HepG2 (cell line): ENCODE measurements around the gene IP6K1. TPM values are rescaled to one million over a fixed set of nuclear protein-coding genes. Genes with fewer than 3 reads are reported as not detected.
"Not testable (repeated sequence)": the region's sequence is repeated elsewhere in the genome, so short reads cannot be mapped to it uniquely, and the experiment has no call there.

Experiments
- ATAC-seq: fragments of 200-7000 bp; cut with Tn5 transposase; 3 replicates; pipeline ENCODE4 v1.9.1; 2020; ENCODE audit warnings: mild to moderate bottlenecking, moderate library complexity
- BruUV-seq: library from RNA; stranded (reverse); fragments of 400-500 nt; replicated peaks from 2 replicates; lab custom pipeline; 2021; lab: Mats Ljungman, UMichigan
- CTCF ChIA-PET: fragments of 300-600 bp; formaldehyde crosslinking; extraction: SDS; loops from one replicate; lab custom pipeline; 2021; ENCODE audit warnings: low total read pairs, inconsistent platforms, low intra/inter-chr PET ratio; lab: Yijun Ruan, JAX
- POLR2A ChIA-PET: fragments of 350-600 bp; sonication (Branson Sonifier 250); formaldehyde crosslinking; loops from one replicate; lab custom pipeline; 2020; ENCODE audit warnings: antibody characterized with exemption, inconsistent platforms; lab: Yijun Ruan, JAX
- DNase-seq: peaks from one replicate; pipeline ENCODE4 v3.0.0-alpha.2; 2015; ENCODE audit warnings: low spot score
- FAIRE-seq: peaks from 3 replicates; lab custom pipeline; 2011; peaks lifted over from hg19 to GRCh38; lab: Jason Lieb, UNC
- H2AFZ ChIP-seq: one replicate; pipeline ENCODE4 v1.6.1; 2011; ENCODE audit warnings: low read length, inconsistent platforms
- H3K27ac ChIP-seq: fragments of 300-600 bp; 3 replicates; pipeline ENCODE4 v1.8.0; 2011; ENCODE audit warnings: mixed run types, mild to moderate bottlenecking, mixed read lengths, low read length, inconsistent platforms; ENCODE audit not compliant: insufficient read depth; ENCODE audit errors: extremely low read length
- H3K27me3 ChIP-seq, 2 experiments: fragments of 200-600 bp in 1 of 2; 2 replicates in 1 of 2; 3 replicates in 1 of 2; pipeline versions ENCODE4 v1.6.0 to v1.8.0; 2011; ENCODE audit warnings: low read length in 2 of 2, mild to moderate bottlenecking in 2 of 2, moderate library complexity in 2 of 2, inconsistent platforms in 1 of 2; ENCODE audit not compliant: insufficient read depth in 2 of 2, control insufficient read depth in 1 of 2
- H3K36me3 ChIP-seq, 2 experiments: fragments of 200-600 bp in 1 of 2; replicated peaks in 1 of 2; 2 replicates in 1 of 2; 3 replicates in 1 of 2; pipeline versions ENCODE4 v1.5.1 to v1.8.0; 2011; ENCODE audit warnings: low read length in 2 of 2, inconsistent platforms in 1 of 2; ENCODE audit not compliant: insufficient read depth in 2 of 2, control insufficient read depth in 1 of 2
- H3K4me1 ChIP-seq: 2 replicates; pipeline ENCODE4 v1.5.1; 2012; ENCODE audit warnings: low read length, inconsistent platforms; ENCODE audit not compliant: insufficient read depth
- H3K4me2 ChIP-seq: 2 replicates; pipeline ENCODE4 v1.6.0; 2011; ENCODE audit warnings: low read depth, low read length, inconsistent platforms
- H3K4me3 ChIP-seq, 3 experiments: fragments of 200-600 bp in 1 of 3; sonication (generic), shearing (Covaris generic) in 1 of 3; replicated peaks in 1 of 3; 2 replicates each; pipeline ENCODE4 v1.5.1; 2011 to 2016; ENCODE audit warnings: low read length in 3 of 3, inconsistent platforms in 2 of 3, low read depth in 2 of 3, mild to moderate bottlenecking in 2 of 3, control low read depth in 1 of 3, mixed read lengths in 1 of 3; ENCODE audit not compliant: insufficient read depth in 1 of 3
- H3K79me2 ChIP-seq: one replicate; pipeline ENCODE4 v1.6.1; 2011; ENCODE audit warnings: low read length, inconsistent platforms; ENCODE audit not compliant: insufficient read depth
- H3K9ac ChIP-seq: 2 replicates; pipeline ENCODE4 v1.6.0; 2011; ENCODE audit warnings: mild to moderate bottlenecking, low read depth, low read length, inconsistent platforms; ENCODE audit not compliant: insufficient read depth
- H3K9me3 ChIP-seq: 2 replicates; pipeline ENCODE4 v1.5.1; 2012; ENCODE audit warnings: mild to moderate bottlenecking, low read length
- H4K20me1 ChIP-seq: 2 replicates; pipeline ENCODE4 v1.6.0; 2011; ENCODE audit warnings: inconsistent platforms, mild to moderate bottlenecking, low read length, moderate library complexity; ENCODE audit not compliant: insufficient read depth
- DMAP1 ChIP-seq: IDR thresholded peaks from 2 replicates; pipeline ENCODE4 v1.6.1; 2016
- ELF1 ChIP-seq: sonication (generic); formaldehyde crosslinking; IDR thresholded peaks from 2 replicates; pipeline ENCODE4 v1.4.0; 2020; ENCODE audit warnings: missing genetic modification reagents
- FOXA3 ChIP-seq: IDR thresholded peaks from 2 replicates; pipeline ENCODE4 v1.6.1; 2016; ENCODE audit warnings: missing genetic modification reagents, missing compliant biosample characterization
- FOXK1 ChIP-seq: sonication (generic); formaldehyde crosslinking; IDR thresholded peaks from 2 replicates; pipeline ENCODE4 v1.4.0; 2020; ENCODE audit warnings: low read depth, missing genetic modification reagents, borderline replicate concordance
- KDM5A ChIP-seq: fragments of 200-600 bp; sonication (generic); IDR thresholded peaks from 2 replicates; pipeline ENCODE4 v1.7.0; 2018; ENCODE audit warnings: antibody characterized with exemption, mild to moderate bottlenecking, low read length, borderline replicate concordance
- KMT2A ChIP-seq: sonication (generic); formaldehyde crosslinking; IDR thresholded peaks from 2 replicates; pipeline ENCODE4 v1.4.0; 2020; ENCODE audit warnings: missing genetic modification reagents
- LCORL ChIP-seq, 2 experiments: fragments of 450-650 bp in 1 of 2; sonication (generic) in 1 of 2; formaldehyde crosslinking in 1 of 2; IDR thresholded peaks; 2 replicates each; pipeline versions ENCODE4 v1.5.0 to v1.6.1; 2017 to 2020; ENCODE audit warnings: antibody characterized with exemption in 1 of 2, missing genetic modification reagents in 1 of 2
- RFX3 ChIP-seq: IDR thresholded peaks from 2 replicates; pipeline ENCODE4 v1.6.1; 2016; ENCODE audit warnings: missing biosample characterization, missing genetic modification reagents
- RFXAP ChIP-seq: sonication (generic); formaldehyde crosslinking; IDR thresholded peaks from 2 replicates; pipeline ENCODE4 v1.4.0; 2020; ENCODE audit warnings: missing genetic modification reagents, borderline replicate concordance
- RNF219 ChIP-seq: sonication (generic); formaldehyde crosslinking; IDR thresholded peaks from 2 replicates; pipeline ENCODE4 v1.5.0; 2020; ENCODE audit warnings: mild to moderate bottlenecking, missing genetic modification reagents
- XBP1 ChIP-seq: sonication (generic); formaldehyde crosslinking; IDR thresholded peaks from 2 replicates; pipeline ENCODE4 v1.5.0; 2020; ENCODE audit warnings: missing genetic modification reagents
- ZBTB43 ChIP-seq: sonication (generic); formaldehyde crosslinking; conservative IDR thresholded peaks from 2 replicates; pipeline ENCODE4 v1.4.0; 2020; ENCODE audit warnings: missing genetic modification reagents
- ZNF18 ChIP-seq: sonication (generic); formaldehyde crosslinking; IDR thresholded peaks from 2 replicates; pipeline ENCODE4 v1.8.0; 2022; ENCODE audit warnings: mild to moderate bottlenecking, missing genetic modification reagents; ENCODE audit not compliant: insufficient replicate concordance
- ZNF614 ChIP-seq: IDR thresholded peaks from 2 replicates; pipeline ENCODE4 v1.6.1; 2018; ENCODE audit warnings: missing biosample characterization, missing genetic modification reagents, inconsistent platforms, borderline replicate concordance
- WGBS: methylation state at CpG from one replicate; pipeline ENCODE4 v1.1.6; 2017; ENCODE audit warnings: low lambda C conversion rate; 5-methylcytosine and 5-hydroxymethylcytosine counted together
- in situ Hi-C: cut with HindIII; loops from 2 replicates; pipeline ENCODE4 v1.10.0; 2017; ENCODE audit warnings: low pct_unique_long_range_greater_than_20kb; ENCODE audit not compliant: extremely low pct_ligation_motif_present
- intact Hi-C: fragments of 100-400 bp; cut with micrococcal nuclease; formaldehyde crosslinking; loops from one replicate; pipeline ENCODE4 v1.10.0; 2022; ENCODE audit not compliant: unreplicated experiment
- polyA plus RNA-seq, 8 experiments: library from polyadenylated mRNA; depleted of rRNA in 3 of 8; stranded (reverse) in 7 of 8; unstranded in 1 of 8; fragments of >200 nt; fragmentation: Illumina TruSeq in 4 of 8; extraction: Trizol in 4 of 8; gene quantifications; 2 replicates each; pipeline versions ENCODE4 v1.2.1 to v1.2.3, GENCODE V29; 2011 to 2016; ENCODE audit warnings: low read depth in 4 of 8, missing spikeins in 1 of 8, mixed read lengths in 1 of 8; ENCODE audit not compliant: insufficient read depth in 1 of 8
- total RNA-seq, 5 experiments: library from RNA; depleted of rRNA; stranded (reverse); fragments of >200 nt; fragmentation: Illumina TruSeq; extraction: Trizol; gene quantifications; 2 replicates each; pipeline ENCODE4 v1.2.3, GENCODE V29; 2016; ENCODE audit warnings: low read depth in 1 of 5

The IP6K1 gene
- total and polyA plus RNA-seq, 2 of the 13 experiments (the other 11 are each of a cell fraction or from before 2014, with no cell fraction given) = 17.7 to 29.7 TPM

GRCh38 chr3:49688338-49689045, 97.8 kb downstream of the IP6K1 start (continued):
- peak; percentile 82; the same call in 1 of the 2 replicates for TF ChIP-seq RFXAP (CRISPR knock-in tag)
- TF ChIP-seq RNF219 (CRISPR knock-in tag) = peak; percentile 41; the same call in 1 of the 2 replicates
- not testable (repeated sequence) for TF ChIP-seq LCORL (IDR thresholded peaks at IDR 0.05)
- peak; percentile 60 for TF ChIP-seq LCORL (CRISPR knock-in tag; IDR thresholded peaks at IDR 0.05)
- TF ChIP-seq XBP1 (CRISPR knock-in tag) = peak; percentile 77; the same call in 1 of the 2 replicates
- peak; percentile 49 for TF ChIP-seq ZNF18
- TF ChIP-seq ELF1 = peak; percentile 18
- TF ChIP-seq KMT2A = 0 out of 2 replicates have a peak, but pooled peaks have one; percentile 23
- TF ChIP-seq KDM5A = peak; percentile 12; the same call in 1 of the 2 replicates
- 0 out of 2 replicates have a peak, but pooled peaks have one; percentile 41 for TF ChIP-seq ZBTB43 (CRISPR knock-in tag)
- TF ChIP-seq ZNF614 (CRISPR knock-in tag) = peak; percentile 65
- TF ChIP-seq RFX3 = 0 out of 2 replicates have a peak, but pooled peaks have one; percentile 6
- peak; percentile 54 for TF ChIP-seq FOXA3 (CRISPR knock-in tag)
- TF ChIP-seq FOXK1 (CRISPR knock-in tag) = peak; percentile 18; the same call in 1 of the 2 replicates
- TF ChIP-seq DMAP1 (CRISPR knock-in tag) = peak; percentile 93

- Histone ChIP-seq H3K79me2 (peaks cover 35% of the 10 kb centered on the region), H3K9ac (peak overlapping the region; percentile 97), H3K4me1 (peaks cover 53% of the 10 kb centered on the region), H3K36me3 (peaks cover 13 to 19% of the 10 kb centered on the region in 2 experiments), H4K20me1 (peaks cover 12% of the 10 kb centered on the region; the same call in 1 of the 2 replicates), H3K27ac (peak overlapping the region; percentile 96), H3K4me2 (peak overlapping the region; percentile 96), H3K4me3 (peak overlapping the region in 2 of 3 experiments; percentile 89 to 96; a peak in 3 of 6 replicates)
- BruUV-seq, in situ Hi-C loops, POLR2A ChIA-PET, H2AFZ ChIP-seq, intact Hi-C loops, H3K27me3 ChIP-seq, H3K9me3 ChIP-seq, DNase-seq, CTCF ChIA-PET, FAIRE-seq, ATAC-seq: not testable (repeated sequence)
- 90% methylated on average over 9 of the region's 12 CpGs for WGBS
Measured at GRCh38 chr3:49687424-49687795, 98.9 kb downstream of the IP6K1 start.
